GM12878 (cell line): Measurements from ENCODE around the gene EFCAB9. TPM values are rescaled to one million over a fixed set of nuclear protein-coding genes. Genes with fewer than 3 reads are reported as not detected.
"Not testable (repeated sequence)": the region's sequence is repeated elsewhere in the genome, so short reads cannot be mapped to it uniquely, and the experiment has no call there.

Experiments
- ATAC-seq: fragments of 200-7000 bp; cut with Tn5 transposase; 3 replicates; pipeline ENCODE4 v1.9.1; 2020; ENCODE audit warnings: mild to moderate bottlenecking, moderate library complexity
- BruUV-seq: library from RNA; stranded (reverse); fragments of 400-500 nt; replicated peaks from 2 replicates; lab custom pipeline; 2021; lab: Mats Ljungman, UMichigan
- CTCF ChIA-PET: fragments of 300-600 bp; sonication (Branson Sonifier 250); formaldehyde crosslinking; extraction: SDS; loops from one replicate; lab custom pipeline; 2021; ENCODE audit warnings: inconsistent platforms; lab: Yijun Ruan, JAX
- POLR2A ChIA-PET: fragments of 350-600 bp; formaldehyde crosslinking; extraction: SDS; loops from one replicate; lab custom pipeline; 2021; ENCODE audit warnings: inconsistent platforms; lab: Charles Lee
- RAD21 ChIA-PET: fragments of 300-600 bp; sonication (Branson Sonifier 250); formaldehyde crosslinking; loops from one replicate; lab custom pipeline; 2023; ENCODE audit warnings: antibody characterized with exemption; ENCODE audit not compliant: unreplicated experiment; lab: Charles Lee
- SMC1A ChIA-PET: fragments of 300-600 bp; sonication (Branson Sonifier 250); formaldehyde crosslinking; loops from one replicate; lab custom pipeline; 2023; ENCODE audit not compliant: unreplicated experiment, uncharacterized antibody; lab: Charles Lee
- DNase-seq: peaks from one replicate; pipeline ENCODE4 v3.0.0-alpha.2; 2011; ENCODE audit warnings: low read depth, low spot score
- FAIRE-seq: peaks from 3 replicates; lab custom pipeline; 2011; peaks lifted over from hg19 to GRCh38; lab: Jason Lieb, UNC
- H2AFZ ChIP-seq: 2 replicates; pipeline ENCODE4 v1.6.0; 2011; ENCODE audit warnings: low read depth, low read length, control low read depth; ENCODE audit not compliant: control insufficient read depth
- H3K27ac ChIP-seq: 2 replicates; pipeline ENCODE4 v1.5.1; 2011; ENCODE audit warnings: control low read depth; ENCODE audit not compliant: control insufficient read depth, insufficient read depth
- H3K27me3 ChIP-seq, 2 experiments: replicated peaks in 1 of 2; 2 replicates each; pipeline versions ENCODE4 v1.6.0 to v1.6.1; 2011; ENCODE audit warnings: low read length in 1 of 2; ENCODE audit not compliant: control insufficient read depth in 2 of 2, insufficient read depth in 2 of 2
- H3K36me3 ChIP-seq, 2 experiments: 2 replicates each; pipeline ENCODE4 v1.5.1; 2011; ENCODE audit warnings: low read length in 1 of 2; ENCODE audit not compliant: control insufficient read depth in 2 of 2, insufficient read depth in 2 of 2
- H3K4me1 ChIP-seq: 2 replicates; pipeline ENCODE4 v1.6.1; 2011; ENCODE audit warnings: mild to moderate bottlenecking, low read length, moderate library complexity, mixed read lengths; ENCODE audit not compliant: control insufficient read depth, insufficient read depth
- H3K4me2 ChIP-seq: 2 replicates; pipeline ENCODE4 v1.6.0; 2011; ENCODE audit warnings: control low read depth; ENCODE audit not compliant: control insufficient read depth, insufficient read depth
- H3K4me3 ChIP-seq: fragments of 200-600 bp; sonication (generic); 2 replicates; pipeline ENCODE4 v1.5.1; 2016
- H3K79me2 ChIP-seq: 2 replicates; pipeline ENCODE4 v1.6.0; 2011; ENCODE audit warnings: low read length; ENCODE audit not compliant: control insufficient read depth, insufficient read depth
- H3K9ac ChIP-seq: 2 replicates; pipeline ENCODE4 v1.8.0; 2011; ENCODE audit warnings: low read length, control low read depth, mixed read lengths; ENCODE audit not compliant: control insufficient read depth, insufficient read depth
- H3K9me3 ChIP-seq: replicated peaks from 3 replicates; pipeline ENCODE4 v1.5.1; 2011; ENCODE audit warnings: mild to moderate bottlenecking, low read length; ENCODE audit not compliant: control insufficient read depth, insufficient read depth
- H4K20me1 ChIP-seq: 2 replicates; pipeline ENCODE4 v1.6.0; 2011; ENCODE audit not compliant: control insufficient read depth, insufficient read depth
- SPI1 ChIP-seq: IDR thresholded peaks from 2 replicates; pipeline ENCODE4 v1.6.1; 2011; ENCODE audit warnings: low read depth, mild to moderate bottlenecking, low read length, moderate library complexity, borderline replicate concordance; ENCODE audit not compliant: insufficient read depth
- STAT3 ChIP-seq: IDR thresholded peaks from 2 replicates; pipeline ENCODE4 v1.6.1; 2011; ENCODE audit warnings: low read depth, low read length, improper control_type of control experiment
- WGBS: methylation state at CpG from one replicate; pipeline ENCODE4 v1.1.6; 2016; ENCODE audit warnings: low lambda C conversion rate; ENCODE audit not compliant: insufficient replicate concordance, insufficient coverage; ENCODE audit errors: missing lambda C conversion rate; 5-methylcytosine and 5-hydroxymethylcytosine counted together
- in situ Hi-C: fragments of 300-500 bp; cut with MboI; formaldehyde crosslinking; loops from 9 replicates; pipeline ENCODE4 v1.14.3; 2018; ENCODE audit warnings: mixed read lengths
- intact Hi-C: fragments of 100-400 bp; cut with micrococcal nuclease; formaldehyde crosslinking; loops from one replicate; pipeline ENCODE4 v1.14.2; 2022; ENCODE audit not compliant: unreplicated experiment
- polyA plus RNA-seq, 11 experiments: library from polyadenylated mRNA; depleted of rRNA in 4 of 11; unstranded in 6 of 11; stranded (reverse) in 5 of 11; fragments of >200 nt; fragmentation: Nextera tagmentation in 4 of 11; fragmentation: Illumina TruSeq in 1 of 11; extraction: Ambion mirVana in 4 of 11; extraction: Trizol in 1 of 11; gene quantifications; 1 replicate in 1 of 11; 2 replicates in 10 of 11; pipeline versions ENCODE4 v1.2.1 to v1.2.3, GENCODE V29; 2011 to 2016; ENCODE audit warnings: inconsistent platforms in 2 of 11, missing spikeins in 2 of 11, low read depth in 1 of 11
- total RNA-seq, 4 experiments: library from RNA; depleted of rRNA in 3 of 4; stranded (reverse); fragments of >200 nt in 3 of 4; fragmentation: Illumina TruSeq in 1 of 4; extraction: Trizol in 1 of 4; gene quantifications; 2 replicates each; pipeline versions ENCODE4 v1.2.1 to v1.2.3, GENCODE V29; 2013 to 2021
- TF ChIP-seq, protein P1 (sequence below): fragments of 450-650 bp; IDR thresholded peaks from 2 replicates; pipeline ENCODE4 v1.6.1; 2018; ENCODE audit warnings: mild to moderate bottlenecking, low read depth, moderate library complexity; ENCODE audit not compliant: partially characterized antibody
- TF ChIP-seq, protein P2 (sequence below), 3 experiments: IDR thresholded peaks in 2 of 3; conservative IDR thresholded peaks in 1 of 3; 2 replicates each; pipeline ENCODE4 v1.5.1; 2011; ENCODE audit warnings: low read depth in 3 of 3, low read length in 3 of 3, mild to moderate bottlenecking in 3 of 3, control low read depth in 2 of 3, moderate library complexity in 2 of 3, inconsistent platforms in 1 of 3, mixed read lengths in 1 of 3; ENCODE audit not compliant: control insufficient read depth in 2 of 3, insufficient read depth in 1 of 3; ENCODE audit errors: extremely low read depth in 1 of 3

EFCAB9 gene
- total and polyA plus RNA-seq, 10 of the 15 experiments (the other 5 are each of a cell fraction or from before 2014, with no cell fraction given) = 0.73 TPM; not detected in 9

- TF ChIP-seq, protein P1, sequence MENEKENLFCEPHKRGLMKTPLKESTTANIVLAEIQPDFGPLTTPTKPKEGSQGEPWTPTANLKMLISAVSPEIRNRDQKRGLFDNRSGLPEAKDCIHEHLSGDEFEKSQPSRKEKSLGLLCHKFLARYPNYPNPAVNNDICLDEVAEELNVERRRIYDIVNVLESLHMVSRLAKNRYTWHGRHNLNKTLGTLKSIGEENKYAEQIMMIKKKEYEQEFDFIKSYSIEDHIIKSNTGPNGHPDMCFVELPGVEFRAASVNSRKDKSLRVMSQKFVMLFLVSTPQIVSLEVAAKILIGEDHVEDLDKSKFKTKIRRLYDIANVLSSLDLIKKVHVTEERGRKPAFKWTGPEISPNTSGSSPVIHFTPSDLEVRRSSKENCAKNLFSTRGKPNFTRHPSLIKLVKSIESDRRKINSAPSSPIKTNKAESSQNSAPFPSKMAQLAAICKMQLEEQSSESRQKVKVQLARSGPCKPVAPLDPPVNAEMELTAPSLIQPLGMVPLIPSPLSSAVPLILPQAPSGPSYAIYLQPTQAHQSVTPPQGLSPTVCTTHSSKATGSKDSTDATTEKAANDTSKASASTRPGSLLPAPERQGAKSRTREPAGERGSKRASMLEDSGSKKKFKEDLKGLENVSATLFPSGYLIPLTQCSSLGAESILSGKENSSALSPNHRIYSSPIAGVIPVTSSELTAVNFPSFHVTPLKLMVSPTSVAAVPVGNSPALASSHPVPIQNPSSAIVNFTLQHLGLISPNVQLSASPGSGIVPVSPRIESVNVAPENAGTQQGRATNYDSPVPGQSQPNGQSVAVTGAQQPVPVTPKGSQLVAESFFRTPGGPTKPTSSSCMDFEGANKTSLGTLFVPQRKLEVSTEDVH = no peak
- TF ChIP-seq, protein P2, sequence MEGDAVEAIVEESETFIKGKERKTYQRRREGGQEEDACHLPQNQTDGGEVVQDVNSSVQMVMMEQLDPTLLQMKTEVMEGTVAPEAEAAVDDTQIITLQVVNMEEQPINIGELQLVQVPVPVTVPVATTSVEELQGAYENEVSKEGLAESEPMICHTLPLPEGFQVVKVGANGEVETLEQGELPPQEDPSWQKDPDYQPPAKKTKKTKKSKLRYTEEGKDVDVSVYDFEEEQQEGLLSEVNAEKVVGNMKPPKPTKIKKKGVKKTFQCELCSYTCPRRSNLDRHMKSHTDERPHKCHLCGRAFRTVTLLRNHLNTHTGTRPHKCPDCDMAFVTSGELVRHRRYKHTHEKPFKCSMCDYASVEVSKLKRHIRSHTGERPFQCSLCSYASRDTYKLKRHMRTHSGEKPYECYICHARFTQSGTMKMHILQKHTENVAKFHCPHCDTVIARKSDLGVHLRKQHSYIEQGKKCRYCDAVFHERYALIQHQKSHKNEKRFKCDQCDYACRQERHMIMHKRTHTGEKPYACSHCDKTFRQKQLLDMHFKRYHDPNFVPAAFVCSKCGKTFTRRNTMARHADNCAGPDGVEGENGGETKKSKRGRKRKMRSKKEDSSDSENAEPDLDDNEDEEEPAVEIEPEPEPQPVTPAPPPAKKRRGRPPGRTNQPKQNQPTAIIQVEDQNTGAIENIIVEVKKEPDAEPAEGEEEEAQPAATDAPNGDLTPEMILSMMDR (IDR thresholded peaks at IDR 0.05 in 2 of 3, conservative IDR thresholded peaks at IDR 0.05 in 1 of 3; ENCODE audit: control insufficient read depth in 2 of 3, extremely low read depth in 1 of 3, insufficient read depth in 1 of 3, low read depth in 3 of 3, low read length in 3 of 3) = no peak
Measured at GRCh38 chr5:172199446-172199845, 5.5 kb downstream of the EFCAB9 start (continued).

DNA sequence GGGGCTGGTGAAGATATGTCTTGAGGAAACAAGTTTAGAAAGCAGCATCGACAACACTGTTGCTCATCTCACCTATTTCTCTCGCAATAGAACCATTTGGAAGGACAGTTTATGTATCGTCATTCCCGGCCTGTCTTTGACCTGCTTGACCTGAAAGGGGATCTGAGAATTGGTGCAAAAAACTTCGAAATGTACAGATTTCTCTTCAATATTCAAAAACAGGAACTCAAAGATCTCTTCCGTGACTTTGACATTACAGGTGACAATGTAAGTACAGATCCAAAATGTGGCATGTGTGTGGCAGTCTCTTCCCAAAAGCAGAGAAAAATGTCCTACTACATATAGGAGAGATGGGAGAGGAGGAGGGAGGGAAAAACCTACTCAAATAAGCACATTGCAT, 6.5 kb downstream of the EFCAB9 start:
- ChIA-PET CTCF (interaction anchor here (2.9 kb wide), 1 partner anchor 11 kb away, joined by 14 read pairs; the partner anchor contains the start of gene STK10), SMC1A (no interaction called here)
- peak; percentile 18 for FAIRE-seq

GRCh38 chr5:172205984-172206383, 12.0 kb downstream of the EFCAB9 start:
- POLR2A ChIA-PET, CTCF ChIA-PET: not testable (repeated sequence)

More for the DNA sequence above, 6.5 kb downstream of the EFCAB9 start:
- H3K4me3 ChIP-seq = no peak overlapping the region
- ATAC-seq = no peak
- H3K36me3 ChIP-seq = no peaks in the 10 kb centered on the region
- no peak for DNase-seq
- H3K4me1 ChIP-seq = no peaks in the 10 kb centered on the region; the same call in 1 of the 2 replicates
- intact Hi-C loops (no loop called here), in situ Hi-C loops (no loop called here)
- H3K4me2 ChIP-seq = no peak overlapping the region
- no peak overlapping the region for H3K27ac ChIP-seq
- no peak overlapping the region for H3K9ac ChIP-seq
- ChIA-PET RAD21 (interaction anchor here (0.7 kb wide), 1 partner anchor 81 kb away, joined by 4 read pairs; no protein-coding TSS in a partner anchor), POLR2A (no interaction called here)
- TF ChIP-seq SPI1 (peak; percentile 61; the same call in 1 of the 2 replicates), STAT3 (no peak)
- H4K20me1 ChIP-seq = no peaks in the 10 kb centered on the region
- no peak overlapping the region for H2AFZ ChIP-seq
- H3K27me3 ChIP-seq = no peaks in the 10 kb centered on the region
- WGBS = 66% methylated on average over 6 of the region's 6 CpGs
- no TSS peak for BruUV-seq
- H3K79me2 ChIP-seq = no peaks in the 10 kb centered on the region
- H3K9me3 ChIP-seq = no peaks in the 10 kb centered on the region; the same call in 2 of the 3 replicates

More at GRCh38 chr5:172205984-172206383, 12.0 kb downstream of the EFCAB9 start:
- intact Hi-C loops, ATAC-seq, H2AFZ ChIP-seq, H3K27ac ChIP-seq, DNase-seq, H3K9me3 ChIP-seq, H4K20me1 ChIP-seq, FAIRE-seq, H3K4me2 ChIP-seq, SMC1A ChIA-PET, H3K4me1 ChIP-seq, H3K9ac ChIP-seq, BruUV-seq, in situ Hi-C loops, H3K27me3 ChIP-seq, H3K36me3 ChIP-seq, H3K79me2 ChIP-seq, H3K4me3 ChIP-seq, RAD21 ChIA-PET: not testable (repeated sequence)
- 98% methylated on average over 7 of the region's 11 CpGs for WGBS
